Prostate gland (tissue), 2 donors: ENCODE data around the gene NET1. TPM values are rescaled to one million over a fixed set of nuclear protein-coding genes. Genes with fewer than 3 reads are reported as not detected.
"Not testable (repeated sequence)": the region's sequence is repeated elsewhere in the genome, so short reads cannot be mapped to it uniquely, and the experiment has no call there.

ENCODE experiments used
- DNase-seq: peaks from one replicate; pipeline ENCODE4 v3.0.0-alpha.2; 2019; ENCODE audit warnings: low spot score
- H3K27ac ChIP-seq, 2 donors: fragments of 200-600 bp; sonication (generic); 2 replicates each; pipeline ENCODE4 v1.5.1; 2017 to 2019
- H3K27me3 ChIP-seq: fragments of 200-600 bp; sonication (generic); replicated peaks from 2 replicates; pipeline ENCODE4 v1.5.1; 2019; ENCODE audit not compliant: insufficient read depth
- H3K36me3 ChIP-seq, 2 donors: fragments of 200-600 bp; sonication (generic); 1 replicate in 1 of 2; 2 replicates in 1 of 2; pipeline versions ENCODE4 v1.5.1 to v1.8.1; 2017 to 2019
- H3K4me1 ChIP-seq: fragments of 200-600 bp; sonication (generic); replicated peaks from 2 replicates; pipeline ENCODE4 v1.5.1; 2019
- H3K4me3 ChIP-seq, 2 donors: fragments of 200-600 bp; sonication (generic); 2 replicates each; pipeline ENCODE4 v1.5.1; 2017 to 2019
- H3K9me3 ChIP-seq: fragments of 200-600 bp; sonication (generic); 2 replicates; pipeline ENCODE4 v1.5.1; 2017
- POLR2A ChIP-seq: fragments of 450-650 bp; IDR thresholded peaks from one replicate; pipeline ENCODE4 v1.6.1; 2016; ENCODE audit warnings: antibody characterized with exemption, mild to moderate bottlenecking
- POLR2AphosphoS5 ChIP-seq: sonication (generic); formaldehyde crosslinking; IDR thresholded peaks from one replicate; pipeline ENCODE4 v1.6.1; 2017; ENCODE audit warnings: antibody characterized with exemption
- WGBS: methylation state at CpG from one replicate; pipeline ENCODE4 v1.1.5; 2018; 5-methylcytosine and 5-hydroxymethylcytosine counted together
- intact Hi-C: fragments of 100-400 bp; cut with DNase I; formaldehyde crosslinking; loops from one replicate; pipeline ENCODE4 v1.14.2; 2022
- total RNA-seq, 2 donors: library from RNA; depleted of rRNA; stranded (reverse); fragments of >200 nt; gene quantifications; one replicate each; pipeline ENCODE4 v1.1.0, GENCODE V29; 2016
- TF ChIP-seq, protein P1 (sequence below), 4 experiments: fragments of 200-600 bp in 2 of 4; fragments of 450-650 bp in 2 of 4; sonication (generic) in 2 of 4; IDR thresholded peaks; 1 replicate in 3 of 4; 2 replicates in 1 of 4; pipeline ENCODE4 v1.5.1; 2016 to 2019; ENCODE audit warnings: antibody characterized with exemption in 4 of 4, mild to moderate bottlenecking in 2 of 4, moderate library complexity in 2 of 4

The NET1 gene
- total RNA-seq, 2 donors from 2014 or later: 55.6 to 77.6 TPM

DNA sequence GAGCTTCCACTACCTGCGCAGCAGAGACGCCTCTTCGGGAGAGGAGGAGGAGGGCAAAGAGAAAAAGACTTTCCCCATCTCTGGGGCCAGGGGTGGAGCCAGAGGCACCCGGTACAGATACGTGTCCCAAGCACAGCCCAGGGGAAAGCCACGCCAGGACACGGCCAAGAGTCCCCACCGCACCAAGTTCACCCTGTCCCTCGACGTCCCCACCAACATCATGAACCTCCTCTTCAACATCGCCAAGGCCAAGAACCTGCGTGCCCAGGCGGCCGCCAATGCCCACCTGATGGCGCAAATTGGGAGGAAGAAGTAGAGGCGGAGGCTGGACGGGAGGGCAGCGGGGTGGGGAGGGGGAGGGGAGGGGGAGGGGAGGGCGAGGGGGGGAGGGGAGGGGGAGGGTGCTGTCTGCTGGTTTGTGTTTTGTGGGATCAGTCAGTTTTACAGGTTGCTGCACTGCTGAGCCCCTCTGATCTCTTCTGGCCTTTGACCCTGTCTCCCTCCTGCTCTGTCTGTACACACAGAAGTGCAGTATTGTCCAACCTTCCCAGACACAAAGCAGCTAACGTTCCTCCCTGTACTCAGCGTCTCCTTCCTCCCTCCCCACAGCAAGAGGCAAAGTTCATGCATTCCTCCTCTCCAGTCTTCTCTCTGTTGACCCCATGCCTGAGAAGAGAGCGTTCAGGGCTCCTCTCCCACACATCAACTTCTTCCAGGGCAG lies 38.3 kb upstream of the NET1 start:
- Histone ChIP-seq H3K36me3 (no peaks in the 10 kb centered on the region), H3K9me3 (no peaks in the 10 kb centered on the region), H3K4me1 (no peaks in the 10 kb centered on the region), H3K27me3 (no peaks in the 10 kb centered on the region), H3K4me3 (no peak overlapping the region), H3K27ac (no peak overlapping the region)
- intact Hi-C loops: no loop called here
- 80% methylated on average over 22 of the region's 22 CpGs for WGBS
- no peak for DNase-seq
- TF ChIP-seq, protein P1, sequence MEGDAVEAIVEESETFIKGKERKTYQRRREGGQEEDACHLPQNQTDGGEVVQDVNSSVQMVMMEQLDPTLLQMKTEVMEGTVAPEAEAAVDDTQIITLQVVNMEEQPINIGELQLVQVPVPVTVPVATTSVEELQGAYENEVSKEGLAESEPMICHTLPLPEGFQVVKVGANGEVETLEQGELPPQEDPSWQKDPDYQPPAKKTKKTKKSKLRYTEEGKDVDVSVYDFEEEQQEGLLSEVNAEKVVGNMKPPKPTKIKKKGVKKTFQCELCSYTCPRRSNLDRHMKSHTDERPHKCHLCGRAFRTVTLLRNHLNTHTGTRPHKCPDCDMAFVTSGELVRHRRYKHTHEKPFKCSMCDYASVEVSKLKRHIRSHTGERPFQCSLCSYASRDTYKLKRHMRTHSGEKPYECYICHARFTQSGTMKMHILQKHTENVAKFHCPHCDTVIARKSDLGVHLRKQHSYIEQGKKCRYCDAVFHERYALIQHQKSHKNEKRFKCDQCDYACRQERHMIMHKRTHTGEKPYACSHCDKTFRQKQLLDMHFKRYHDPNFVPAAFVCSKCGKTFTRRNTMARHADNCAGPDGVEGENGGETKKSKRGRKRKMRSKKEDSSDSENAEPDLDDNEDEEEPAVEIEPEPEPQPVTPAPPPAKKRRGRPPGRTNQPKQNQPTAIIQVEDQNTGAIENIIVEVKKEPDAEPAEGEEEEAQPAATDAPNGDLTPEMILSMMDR (IDR thresholded peaks at IDR 0.05): no peak
- TF ChIP-seq POLR2AphosphoS5: no peak
- no peak for TF ChIP-seq POLR2A

DNA sequence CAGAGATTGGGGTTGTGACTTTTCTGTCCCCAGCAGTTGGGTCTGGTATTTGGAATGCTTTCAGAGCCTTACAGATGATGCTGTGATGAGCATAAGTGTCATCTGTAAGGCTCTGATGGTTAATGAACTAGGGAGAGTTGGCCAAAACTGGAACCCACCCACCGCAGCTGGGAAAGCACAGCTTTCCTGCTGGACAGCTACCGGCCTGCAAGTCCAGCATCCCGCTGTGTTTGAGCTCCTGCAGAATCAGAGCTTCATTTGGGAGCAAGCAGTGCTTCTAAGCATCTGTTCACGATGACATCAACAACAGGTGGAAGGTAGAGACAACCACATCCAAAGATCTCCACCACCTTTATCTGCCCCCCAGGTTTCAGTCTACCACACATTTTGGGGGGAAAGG lies 35.9 kb upstream of the NET1 start:
- TF ChIP-seq POLR2A (no peak), POLR2AphosphoS5 (no peak)
- TF ChIP-seq, protein P1 (IDR thresholded peaks at IDR 0.05): no peak
- intact Hi-C loops: no loop called here
- DNase-seq: no peak
- H3K36me3 ChIP-seq: no peaks in the 10 kb centered on the region
- H3K4me3 ChIP-seq: no peak overlapping the region
- no peaks in the 10 kb centered on the region for H3K27me3 ChIP-seq
- H3K9me3 ChIP-seq: no peaks in the 10 kb centered on the region
- H3K4me1 ChIP-seq: no peaks in the 10 kb centered on the region
- no peak overlapping the region for H3K27ac ChIP-seq
- WGBS: 21% methylated on average over 4 of the region's 4 CpGs

DNA sequence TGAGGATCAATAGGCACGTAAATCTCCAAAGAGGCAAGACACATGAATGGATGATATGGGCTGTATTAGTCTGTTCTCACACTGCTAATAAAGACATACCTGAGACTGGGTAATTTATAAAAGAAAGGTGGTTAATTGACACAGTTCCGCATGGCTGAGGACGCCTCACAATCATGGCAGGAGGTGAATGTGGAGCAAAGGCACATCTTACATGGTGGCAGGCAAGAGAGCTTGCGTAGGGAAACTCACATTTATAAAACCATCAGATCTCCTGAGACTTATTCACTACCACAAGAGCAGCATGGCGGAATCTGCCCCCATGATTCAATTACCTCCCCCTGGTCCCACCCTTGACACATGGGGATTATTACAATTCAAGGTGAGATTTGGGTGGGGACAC lies 33.2 kb upstream of the NET1 start:
- H3K9me3 ChIP-seq, intact Hi-C loops, H3K27me3 ChIP-seq, H3K4me1 ChIP-seq, H3K27ac ChIP-seq, H3K4me3 ChIP-seq, H3K36me3 ChIP-seq, DNase-seq: not testable (repeated sequence)
- WGBS: 92% methylated on average over 5 of the region's 5 CpGs

DNA sequence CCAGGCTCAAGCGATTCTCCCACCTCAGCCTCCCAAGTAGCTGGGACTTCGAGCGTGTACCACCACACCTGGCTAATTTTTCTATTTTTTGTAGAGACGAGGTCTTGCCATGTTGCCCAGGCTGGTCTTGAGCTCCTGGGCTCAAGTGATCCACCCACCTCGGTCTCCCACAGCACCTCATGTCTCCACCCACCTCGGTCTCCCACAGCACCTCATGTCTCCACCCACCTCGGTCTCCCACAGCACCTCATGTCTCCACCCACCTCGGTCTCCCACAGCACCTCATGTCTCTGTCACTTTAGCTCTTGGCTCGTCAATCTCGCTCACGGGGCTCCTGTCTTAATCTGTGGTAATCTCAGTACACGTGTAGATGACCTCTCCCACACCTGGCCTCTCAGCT lies 32.0 kb upstream of the NET1 start:
- WGBS: 92% methylated on average over 12 of the region's 12 CpGs
- H3K27ac ChIP-seq, H3K9me3 ChIP-seq, H3K27me3 ChIP-seq, H3K36me3 ChIP-seq, DNase-seq, H3K4me3 ChIP-seq, H3K4me1 ChIP-seq: not testable (repeated sequence)
- intact Hi-C loops: loop anchor here (10.0 kb wide), 1 partner anchor 286 kb away; the partner anchor contains the start of gene AKR1C3

DNA sequence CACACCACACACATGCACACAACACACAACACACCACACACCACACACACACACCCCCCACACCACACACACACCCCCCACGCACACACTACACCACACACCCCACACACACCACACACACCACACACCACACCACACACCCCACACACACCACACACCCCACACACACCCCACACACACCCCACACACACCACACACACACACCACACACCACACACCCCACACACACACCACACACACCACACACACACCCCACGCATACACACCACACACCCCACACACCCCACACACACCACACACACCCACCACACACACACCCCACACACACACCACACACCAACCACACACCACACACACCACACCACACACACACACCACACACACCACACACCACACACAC lies 31.2 kb upstream of the NET1 start:
- DNase-seq: no peak
- H3K4me3 ChIP-seq: no peak overlapping the region
- TF ChIP-seq POLR2AphosphoS5: no peak
- no peak for TF ChIP-seq POLR2A
- TF ChIP-seq, protein P1 (IDR thresholded peaks at IDR 0.05): no peak
- H3K27me3 ChIP-seq: no peaks in the 10 kb centered on the region
- H3K36me3 ChIP-seq: no peaks in the 10 kb centered on the region
- intact Hi-C loops: loop anchor here (10.0 kb wide), 1 partner anchor 286 kb away; the partner anchor contains the start of gene AKR1C3
- no peaks in the 10 kb centered on the region for H3K4me1 ChIP-seq
- no peaks in the 10 kb centered on the region for H3K9me3 ChIP-seq
- H3K27ac ChIP-seq: no peak overlapping the region
- WGBS: 90% methylated on average over 2 of the region's 2 CpGs

DNA sequence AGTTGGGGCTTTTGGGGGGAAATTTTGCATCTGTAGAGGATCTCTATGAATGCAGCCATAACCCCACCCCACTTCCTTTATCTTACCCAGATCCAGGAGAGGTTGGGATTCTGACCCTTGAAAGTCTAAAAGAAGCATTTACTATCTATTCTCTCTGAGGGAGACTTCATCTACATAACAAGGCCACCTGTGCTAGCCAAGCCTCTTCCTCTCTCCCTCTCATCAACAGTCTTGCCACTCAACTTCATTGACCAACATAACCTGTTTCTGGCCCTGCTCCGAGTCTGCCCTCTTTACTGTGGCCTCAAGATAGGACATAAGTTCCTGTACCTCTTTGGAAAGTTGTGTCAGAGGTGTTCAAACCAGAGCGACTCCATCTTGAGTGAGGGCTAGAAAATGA lies 27.1 kb upstream of the NET1 start:
- Histone ChIP-seq H3K36me3 (no peaks in the 10 kb centered on the region), H3K4me1 (no peaks in the 10 kb centered on the region), H3K27me3 (no peaks in the 10 kb centered on the region), H3K4me3 (no peak overlapping the region), H3K27ac (no peak overlapping the region), H3K9me3 (no peaks in the 10 kb centered on the region)
- no peak for DNase-seq
- 83% methylated on average over 2 of the region's 2 CpGs for WGBS
- intact Hi-C loops: loop anchor here (5.0 to 10.0 kb wide), 2 partner anchors 290 to 538 kb away; partner anchors contain the start of gene AKR1C3
- TF ChIP-seq, protein P1 (IDR thresholded peaks at IDR 0.05): no peak
- TF ChIP-seq POLR2A (no peak), POLR2AphosphoS5 (no peak)
